IMR-90 (cell line): ENCODE results near the gene MRPS18A. TPM values are rescaled to one million over a fixed set of nuclear protein-coding genes. Genes with fewer than 3 reads are reported as not detected.

Source experiments
- ATAC-seq: fragments of 200-7000 bp; cut with Tn5 transposase; 2 replicates; pipeline ENCODE4 v1.9.1; 2020; ENCODE audit warnings: low read depth, mild to moderate bottlenecking, moderate library complexity
- BruUV-seq: library from RNA; stranded (reverse); fragments of 400-500 nt; replicated peaks from 2 replicates; lab custom pipeline; 2021; lab: Mats Ljungman, UMichigan
- CTCF ChIA-PET: fragments of 300-600 bp; formaldehyde crosslinking; extraction: SDS; loops from one replicate; lab custom pipeline; 2021; ENCODE audit warnings: antibody characterized with exemption; lab: Yijun Ruan, JAX
- POLR2A ChIA-PET: fragments of 300-600 bp; sonication (Branson Sonifier 250); formaldehyde crosslinking; loops from one replicate; lab custom pipeline; 2022; ENCODE audit warnings: antibody characterized with exemption; ENCODE audit not compliant: unreplicated experiment; lab: Charles Lee
- DNase-seq: peaks from one replicate; pipeline ENCODE4 v3.0.0; 2013
- H2AFZ ChIP-seq: replicated peaks from 2 replicates; pipeline ENCODE3; 2013; ENCODE audit warnings: low read length, mild to moderate bottlenecking; ENCODE audit not compliant: poor library complexity
- H2AK5ac ChIP-seq: 2 replicates; pipeline ENCODE4 v1.6.1; 2013; ENCODE audit warnings: low read depth, low read length, inconsistent platforms
- H2AK9ac ChIP-seq: replicated peaks from 2 replicates; pipeline ENCODE3; 2013; ENCODE audit warnings: mild to moderate bottlenecking, low read depth, low read length, moderate library complexity; ENCODE audit not compliant: poor library complexity
- H2BK120ac ChIP-seq: 2 replicates; pipeline ENCODE4 v1.6.1; 2013; ENCODE audit warnings: low read depth, low read length, inconsistent platforms
- H2BK15ac ChIP-seq: 3 replicates; pipeline ENCODE4 v1.6.1; 2013; ENCODE audit warnings: low read depth, low read length, inconsistent platforms
- H2BK20ac ChIP-seq: 2 replicates; pipeline ENCODE4 v1.6.1; 2013; ENCODE audit warnings: low read depth, mild to moderate bottlenecking, inconsistent platforms, low read length, moderate library complexity
- H2BK5ac ChIP-seq: 2 replicates; pipeline ENCODE4 v1.6.1; 2013; ENCODE audit warnings: mild to moderate bottlenecking, low read depth, low read length, inconsistent platforms; ENCODE audit not compliant: poor library complexity, severe bottlenecking
- H3K14ac ChIP-seq: replicated peaks from 2 replicates; pipeline ENCODE4 v1.6.1; 2013; ENCODE audit warnings: low read depth, low read length, inconsistent platforms
- H3K18ac ChIP-seq: 2 replicates; pipeline ENCODE4 v1.6.1; 2013; ENCODE audit warnings: low read depth, low read length, control low read depth
- H3K23ac ChIP-seq: 2 replicates; pipeline ENCODE4 v1.6.1; 2013; ENCODE audit warnings: low read depth, low read length, inconsistent platforms
- H3K27ac ChIP-seq: 2 replicates; pipeline ENCODE4 v1.5.1; 2013; ENCODE audit warnings: mild to moderate bottlenecking, control low read depth, low read length; ENCODE audit not compliant: insufficient read depth
- H3K27me3 ChIP-seq: 2 replicates; pipeline ENCODE4 v1.6.1; 2013; ENCODE audit warnings: low read length; ENCODE audit not compliant: control insufficient read depth, insufficient read depth
- H3K36me3 ChIP-seq: 2 replicates; pipeline ENCODE4 v1.6.1; 2013; ENCODE audit warnings: low read length, mixed read lengths; ENCODE audit not compliant: control insufficient read depth, insufficient read depth
- H3K4ac ChIP-seq: 2 replicates; pipeline ENCODE4 v1.6.1; 2013; ENCODE audit warnings: low read depth, low read length, inconsistent platforms
- H3K4me1 ChIP-seq: 2 replicates; pipeline ENCODE4 v1.6.1; 2013; ENCODE audit warnings: low read length, mixed read lengths; ENCODE audit not compliant: control insufficient read depth, insufficient read depth
- H3K4me2 ChIP-seq: 2 replicates; pipeline ENCODE4 v1.6.1; 2013; ENCODE audit warnings: low read depth, mild to moderate bottlenecking, control low read depth, low read length, moderate library complexity
- H3K4me3 ChIP-seq: 2 replicates; pipeline ENCODE4 v1.5.1; 2013; ENCODE audit warnings: low read depth, mild to moderate bottlenecking, control low read depth, low read length, moderate library complexity; ENCODE audit not compliant: insufficient read depth
- H3K56ac ChIP-seq: 2 replicates; pipeline ENCODE4 v1.6.1; 2013; ENCODE audit warnings: low read length, inconsistent platforms; ENCODE audit not compliant: insufficient read depth; ENCODE audit errors: extremely low read depth
- H3K79me1 ChIP-seq, 2 experiments: 2 replicates each; pipeline ENCODE4 v1.6.1; 2013; ENCODE audit warnings: low read length in 2 of 2, inconsistent platforms in 1 of 2, low read depth in 1 of 2
- H3K9ac ChIP-seq: 2 replicates; pipeline ENCODE4 v1.6.1; 2013; ENCODE audit warnings: low read depth, low read length, control low read depth
- H3K9me1 ChIP-seq: 2 replicates; pipeline ENCODE4 v1.6.1; 2013; ENCODE audit warnings: low read length, inconsistent platforms; ENCODE audit not compliant: insufficient read depth
- H3K9me3 ChIP-seq: 2 replicates; pipeline ENCODE4 v1.6.1; 2013; ENCODE audit warnings: low read length; ENCODE audit not compliant: control insufficient read depth, insufficient read depth
- H4K20me1 ChIP-seq: 2 replicates; pipeline ENCODE4 v1.6.1; 2013; ENCODE audit warnings: low read length, inconsistent platforms; ENCODE audit not compliant: insufficient read depth
- H4K5ac ChIP-seq: 2 replicates; pipeline ENCODE4 v1.6.1; 2013; ENCODE audit warnings: mild to moderate bottlenecking, low read depth, low read length, control low read depth
- H4K8ac ChIP-seq, 2 experiments: 2 replicates each; pipeline ENCODE4 v1.6.1; 2013; ENCODE audit warnings: low read depth in 2 of 2, low read length in 2 of 2, control low read depth in 1 of 2, inconsistent platforms in 1 of 2
- H4K91ac ChIP-seq: 2 replicates; pipeline ENCODE4 v1.6.1; 2013; ENCODE audit warnings: low read depth, low read length, inconsistent platforms; ENCODE audit not compliant: insufficient read depth
- MXI1 ChIP-seq: IDR thresholded peaks from 2 replicates; pipeline ENCODE4 v1.6.1; 2012; ENCODE audit warnings: low read depth, mild to moderate bottlenecking, low read length, moderate library complexity, borderline replicate concordance
- RAD21 ChIP-seq: IDR thresholded peaks from 2 replicates; pipeline ENCODE4 v1.6.1; 2012; ENCODE audit warnings: low read length, improper control_type of control experiment
- RCOR1 ChIP-seq: IDR thresholded peaks from 2 replicates; pipeline ENCODE4 v1.6.1; 2012; ENCODE audit warnings: mild to moderate bottlenecking, low read length, improper control_type of control experiment; ENCODE audit not compliant: insufficient replicate concordance
- WGBS, 2 experiments: methylation state at CpG; one replicate each; pipeline versions ENCODE4 v1.1.5 to v1.1.7; 2013; ENCODE audit warnings: missing lambda C conversion rate in 2 of 2; ENCODE audit not compliant: insufficient read length in 1 of 2; ENCODE audit errors: extremely low coverage in 2 of 2; 5-methylcytosine and 5-hydroxymethylcytosine counted together
- dilution Hi-C: fragments of 300-500 bp; cut with HindIII; formaldehyde crosslinking; loops from one replicate; pipeline ENCODE4 v1.14.3; 2018; ENCODE audit warnings: low sequenced_read_pairs; ENCODE audit not compliant: unreplicated experiment
- in situ Hi-C: fragments of 300-500 bp; cut with MboI; formaldehyde crosslinking; loops from 3 replicates; pipeline ENCODE4 v1.14.3; 2019; ENCODE audit warnings: low sequenced_read_pairs, inconsistent platforms, mixed read lengths
- intact Hi-C: fragments of 100-400 bp; cut with micrococcal nuclease; formaldehyde crosslinking; loops from 2 replicates; pipeline ENCODE4 v1.10.0; 2022
- polyA plus RNA-seq, 3 experiments: library from polyadenylated mRNA; depleted of rRNA; stranded (reverse); fragments of >200 nt; gene quantifications; 2 replicates each; pipeline ENCODE4 v1.2.3, GENCODE V29; 2012; ENCODE audit warnings: low replicate concordance in 1 of 3
- total RNA-seq: library from RNA; depleted of rRNA; stranded (reverse); fragments of >200 nt; gene quantifications from 2 replicates; pipeline ENCODE4 v1.2.3, GENCODE V29; 2012

MRPS18A gene
- total and polyA plus RNA-seq, 2 of the 4 experiments (the other 2 are of a cell fraction) = 47.0 to 56.6 TPM

- H4K5ac ChIP-seq = no peak overlapping the region
- intact Hi-C loops (no loop called here), dilution Hi-C loops (no loop called here), in situ Hi-C loops (no loop called here)
- TF ChIP-seq RAD21 (no peak), MXI1 (no peak), RCOR1 (no peak)
- H3K56ac ChIP-seq = no peak overlapping the region
- no peak overlapping the region for H3K4me2 ChIP-seq
- DNase-seq (no peak), ATAC-seq (no peak; the same call in 1 of the 2 replicates)
- no peaks in the 10 kb centered on the region for H3K79me1 ChIP-seq
- no peaks in the 10 kb centered on the region for H3K9me3 ChIP-seq
- H3K4ac ChIP-seq = no peak overlapping the region; the same call in 1 of the 2 replicates
- 30% methylated on average over 3 of the region's 9 CpGs; no CpG with 5 or more reads in 1 of the 2 experiments for WGBS, 2 experiments
- POLR2A ChIA-PET = no interaction called here
- H4K91ac ChIP-seq = no peak overlapping the region
- H2BK20ac ChIP-seq = no peak overlapping the region
- no peak overlapping the region for H2BK15ac ChIP-seq
- CTCF ChIA-PET = no interaction called here
- H3K27ac ChIP-seq = no peak overlapping the region
- no peak overlapping the region for H4K8ac ChIP-seq
- H3K27me3 ChIP-seq = peaks cover 31% of the 10 kb centered on the region
- H2AFZ ChIP-seq = no peak overlapping the region
- H3K9me1 ChIP-seq = peaks cover 2% of the 10 kb centered on the region; the same call in 1 of the 2 replicates
- H2AK9ac ChIP-seq = no peak overlapping the region
- no peak overlapping the region for H2AK5ac ChIP-seq
- no peak overlapping the region for H3K23ac ChIP-seq
- H2BK5ac ChIP-seq = no peak overlapping the region
- no TSS peak for BruUV-seq
- no peak overlapping the region; the same call in 1 of the 2 replicates for H3K18ac ChIP-seq
- H3K4me3 ChIP-seq = no peak overlapping the region
- no peak overlapping the region for H3K14ac ChIP-seq
- H4K20me1 ChIP-seq = no peaks in the 10 kb centered on the region
- H3K9ac ChIP-seq = no peak overlapping the region
- peaks cover 4% of the 10 kb centered on the region; the same call in 1 of the 2 replicates for H3K4me1 ChIP-seq
- H3K36me3 ChIP-seq = no peaks in the 10 kb centered on the region
- no peak overlapping the region for H2BK120ac ChIP-seq
Observed at GRCh38 chr6:43716099-43716498, 28.5 kb upstream of the MRPS18A start.
